Mononuclear cell (primary cell): Measurements from ENCODE around the gene MMAA. TPM values are rescaled to one million over a fixed set of nuclear protein-coding genes. Genes with fewer than 3 reads are reported as not detected.

Source experiments
- total RNA-seq: library from RNA; depleted of rRNA; stranded (reverse); fragments of >200 nt; gene quantifications from one replicate; pipeline ENCODE4 v1.2.3, GENCODE V29; 2012

MMAA gene
- total RNA-seq, 1 donor = 5.2 TPM

Other genes with a start within 250 kb of the MMAA start
- gene SMAD1, start 137.5 kb upstream of the MMAA start, total RNA-seq = 2.1 TPM
- not detected for gene C4orf51, start 60.8 kb downstream of the MMAA start, total RNA-seq